ENCODE results near the gene METTL22. TPM values are rescaled to one million over a fixed set of nuclear protein-coding genes. Genes with fewer than 3 reads are reported as not detected.

METTL22 gene
- total RNA-seq, 2 donors from 2014 or later, result 27.4 to 30.7 TPM

DNA sequence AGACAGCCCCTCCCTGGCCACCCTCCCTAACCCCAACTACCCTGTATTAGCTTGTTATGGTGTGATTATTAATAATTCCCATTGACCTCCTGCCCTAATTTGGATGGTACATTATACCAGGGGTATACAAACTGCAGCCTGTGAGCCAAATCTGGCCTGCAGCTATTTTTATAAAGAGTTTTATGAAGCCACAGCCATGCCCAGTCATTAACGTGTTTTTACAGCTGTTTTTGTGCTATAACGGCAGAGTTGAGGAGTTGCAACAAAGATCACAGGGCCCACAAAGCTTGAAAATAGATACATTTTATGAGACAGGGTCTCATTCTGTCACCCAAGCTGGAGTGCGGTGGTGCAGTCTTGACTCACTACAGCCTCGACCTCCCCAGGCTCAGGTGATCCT, 6.0 kb downstream of the METTL22 start:
- intact Hi-C loops (cut with DNase I), result no loop called here
- peak; percentile 26 for DNase-seq (ENCODE audit: low spot score)

GRCh38 chr16:8628981-8629725, 7.7 kb downstream of the METTL22 start:
- DNase-seq (ENCODE audit: low spot score), result peak; percentile 68
- intact Hi-C loops (cut with DNase I), result no loop called here

DNA sequence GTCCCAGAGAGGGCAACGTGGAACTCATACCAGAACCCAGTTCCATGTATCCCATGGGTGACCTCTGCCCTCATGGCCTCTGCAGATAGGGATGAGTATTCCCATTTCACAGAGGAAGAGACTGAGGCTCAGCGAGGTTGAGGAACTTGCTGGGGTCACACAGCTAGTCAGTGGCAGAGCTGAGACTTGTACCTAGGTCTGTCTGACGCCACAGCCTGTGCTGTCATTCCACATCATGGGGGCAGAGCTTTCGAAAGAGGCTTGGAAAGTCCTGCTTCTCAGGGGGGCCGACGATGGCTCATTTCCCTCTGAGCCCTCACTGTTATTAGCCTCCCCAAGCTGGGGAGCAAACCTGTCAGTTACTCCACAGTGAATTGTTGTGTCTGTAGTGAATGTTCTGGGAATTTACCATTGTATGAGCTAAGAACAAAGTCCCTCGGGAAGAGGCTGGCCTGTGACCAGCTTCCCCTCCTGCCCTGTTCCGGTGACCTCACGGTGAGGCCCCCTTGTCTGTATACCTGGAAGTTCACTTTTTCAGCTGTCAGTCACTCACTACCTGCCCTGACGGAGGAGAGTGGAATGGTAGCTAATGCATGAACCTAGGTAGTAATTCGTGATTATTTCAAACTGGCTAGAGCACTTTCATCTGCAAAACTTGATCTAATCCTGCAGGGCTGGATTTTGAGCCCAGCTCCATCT, 8.9 kb downstream of the METTL22 start:
- DNase-seq (ENCODE audit: low spot score), result peak; percentile 28
- intact Hi-C loops (cut with DNase I), result loop anchor here in 1 of 2 donors (10.0 kb wide), 1 partner anchor 56 kb away; no protein-coding TSS in a partner anchor

- no peak for DNase-seq (ENCODE audit: low spot score)
- intact Hi-C loops (cut with DNase I), result loop anchor here in 1 of 2 donors (10.0 kb wide), 1 partner anchor 57 kb away; no protein-coding TSS in a partner anchor
Observed at GRCh38 chr16:8631373-8631772, 9.9 kb downstream of the METTL22 start.

- DNase-seq (ENCODE audit: low spot score), result peak; percentile 75
- intact Hi-C loops (cut with DNase I), result loop anchor here in 1 of 2 donors (10.0 kb wide), 1 partner anchor 57 kb away; no protein-coding TSS in a partner anchor
Observed at GRCh38 chr16:8631818-8632465, 10.4 kb downstream of the METTL22 start.

DNA sequence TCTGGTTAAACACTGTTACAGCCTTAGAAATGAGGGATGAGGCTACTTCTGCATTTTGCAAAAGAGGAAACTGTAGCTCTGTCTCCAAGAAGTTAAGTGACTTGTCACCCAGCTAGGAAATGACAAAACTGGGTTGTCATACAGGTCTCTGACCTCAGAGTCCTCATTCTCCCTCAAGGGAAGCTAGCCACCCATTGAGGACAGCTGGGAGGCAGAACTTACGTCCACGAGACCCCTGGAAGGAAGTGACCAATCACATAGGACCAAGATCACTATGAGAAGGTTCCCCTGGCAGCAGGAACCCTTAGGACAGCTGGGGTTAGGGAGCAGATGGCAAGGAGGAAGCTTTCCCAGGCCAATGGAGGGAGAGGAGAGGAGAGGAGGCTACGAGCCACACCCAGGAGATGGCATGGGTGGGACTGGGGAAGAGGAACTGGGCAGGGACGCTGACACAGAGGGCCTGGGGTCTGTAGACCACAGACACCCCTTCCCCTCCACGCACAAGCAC, 11.2 kb downstream of the METTL22 start:
- peak; percentile 86 for DNase-seq (ENCODE audit: low spot score)
- intact Hi-C loops (cut with DNase I), result loop anchor here in 1 of 2 donors (10.0 kb wide), 1 partner anchor 58 kb away; no protein-coding TSS in a partner anchor

GRCh38 chr16:8634991-8635736, 13.7 kb downstream of the METTL22 start:
- DNase-seq (ENCODE audit: low spot score), result peak; percentile 57
- intact Hi-C loops (cut with DNase I), result loop anchor here in 1 of 2 donors (10.0 kb wide), 1 partner anchor 60 kb away; no protein-coding TSS in a partner anchor

- peak; percentile 46 for DNase-seq (ENCODE audit: low spot score)
- intact Hi-C loops (cut with DNase I), result loop anchor here in 1 of 2 donors (10.0 kb wide), 1 partner anchor 65 kb away; no protein-coding TSS in a partner anchor
Observed at GRCh38 chr16:8639694-8640093, 18.2 kb downstream of the METTL22 start.

- peak; percentile 52 for DNase-seq (ENCODE audit: low spot score)
- intact Hi-C loops (cut with DNase I), result no loop called here
Observed at GRCh38 chr16:8641671-8642070, 20.2 kb downstream of the METTL22 start.

DNA sequence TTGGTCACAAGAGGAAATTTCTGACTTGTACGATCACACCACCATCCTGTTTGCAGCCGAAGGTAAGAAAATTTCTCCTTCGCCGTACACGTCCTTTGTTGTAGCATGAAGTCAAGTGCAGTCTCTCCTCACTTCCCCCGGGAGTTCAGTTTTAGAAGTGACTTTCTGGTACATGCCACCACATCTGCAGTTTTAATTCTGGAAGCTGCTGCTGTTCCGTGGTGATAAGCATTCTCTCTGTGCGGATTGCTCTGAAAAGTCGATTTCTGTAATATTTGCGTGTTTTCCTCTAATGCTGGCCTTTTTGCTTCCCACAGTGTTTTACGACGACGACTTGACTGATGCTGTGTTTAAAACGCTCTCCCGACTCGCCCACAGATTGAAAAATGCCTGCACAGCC, 20.6 kb downstream of the METTL22 start:
- DNase-seq (ENCODE audit: low spot score), result peak; percentile 5
- intact Hi-C loops (cut with DNase I), result no loop called here

- intact Hi-C loops (cut with DNase I), result no loop called here
- DNase-seq (ENCODE audit: low spot score), result peak; percentile 81
Observed at GRCh38 chr16:8644211-8645140, 23.0 kb downstream of the METTL22 start.

DNA sequence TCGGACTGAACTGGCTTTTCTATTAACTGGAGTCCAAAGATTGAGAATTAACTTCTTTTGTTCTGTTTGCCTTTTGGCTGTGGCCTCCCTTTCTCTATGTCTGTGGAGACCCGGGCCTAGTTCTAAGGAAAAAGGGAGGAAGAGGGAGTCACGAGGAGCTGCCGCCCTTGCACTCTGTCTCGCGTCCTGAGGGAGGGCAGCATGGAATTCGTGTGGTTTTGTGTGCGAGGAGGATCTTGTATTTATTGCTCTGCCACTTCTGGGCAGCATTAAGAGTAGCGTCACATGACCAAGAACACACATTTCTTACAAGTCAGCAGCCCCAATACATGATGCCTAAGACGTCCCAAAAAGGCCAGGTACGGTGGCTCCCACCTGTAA, 23.6 kb downstream of the METTL22 start:
- intact Hi-C loops (cut with DNase I), result no loop called here
- no peak for DNase-seq (ENCODE audit: low spot score)

DNA sequence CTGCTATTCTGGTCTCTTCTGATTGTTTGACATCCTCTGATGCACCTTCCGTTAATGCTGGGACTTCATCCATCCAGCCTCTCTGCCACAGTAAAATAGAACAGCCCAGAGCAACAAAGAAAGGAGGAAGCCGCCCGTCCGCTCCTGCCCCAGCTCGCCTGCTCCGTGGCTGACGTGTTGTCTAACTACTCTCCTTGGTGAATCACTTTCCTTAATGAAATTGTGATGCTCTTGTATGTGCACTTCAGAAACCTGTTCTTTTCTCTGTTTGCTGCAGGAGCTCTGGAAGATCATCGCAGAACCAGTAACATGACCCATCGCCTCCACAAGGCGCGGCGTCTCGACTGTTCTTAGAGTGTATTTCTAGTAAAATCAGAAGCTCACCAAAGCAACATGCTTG, 24.3 kb downstream of the METTL22 start:
- intact Hi-C loops (cut with DNase I), result no loop called here
- peak; percentile 68 for DNase-seq (ENCODE audit: low spot score)

GRCh38 chr16:8646326-8647053, 25.0 kb downstream of the METTL22 start:
- intact Hi-C loops (cut with DNase I), result no loop called here

DNA sequence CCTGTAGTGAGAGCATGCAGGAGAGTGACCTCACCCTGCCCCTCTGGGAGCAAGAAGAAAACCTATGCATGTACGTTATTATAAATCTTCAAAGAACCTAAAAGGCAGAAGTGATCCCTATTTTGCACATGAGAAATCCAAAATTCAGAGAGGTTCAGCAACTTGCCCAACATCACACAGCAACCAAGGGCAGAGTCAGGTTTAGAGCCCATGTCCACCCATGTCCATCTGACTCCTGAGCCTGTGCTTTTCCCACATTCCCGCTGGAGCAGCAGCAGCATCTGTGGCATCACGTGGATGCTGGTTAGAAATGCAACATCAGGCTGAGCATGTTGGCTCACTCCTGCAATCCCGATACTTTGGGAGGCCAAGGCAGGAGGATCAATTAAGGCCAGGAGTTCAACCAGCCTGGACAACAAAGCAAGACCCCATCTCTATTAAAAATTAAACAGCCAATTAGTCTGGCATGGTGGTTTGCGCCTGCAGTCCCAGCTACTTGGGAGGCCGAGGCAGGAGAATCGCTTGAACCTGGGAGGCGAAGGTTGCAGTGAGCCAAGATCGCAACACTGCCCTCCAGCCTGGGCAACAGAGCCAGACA, 26.3 kb downstream of the METTL22 start:
- intact Hi-C loops (cut with DNase I), result no loop called here
- peak; percentile 1 for DNase-seq (ENCODE audit: low spot score)

More at GRCh38 chr16:8646326-8647053, 25.0 kb downstream of the METTL22 start:
- no peak for DNase-seq (ENCODE audit: low spot score)

DNA sequence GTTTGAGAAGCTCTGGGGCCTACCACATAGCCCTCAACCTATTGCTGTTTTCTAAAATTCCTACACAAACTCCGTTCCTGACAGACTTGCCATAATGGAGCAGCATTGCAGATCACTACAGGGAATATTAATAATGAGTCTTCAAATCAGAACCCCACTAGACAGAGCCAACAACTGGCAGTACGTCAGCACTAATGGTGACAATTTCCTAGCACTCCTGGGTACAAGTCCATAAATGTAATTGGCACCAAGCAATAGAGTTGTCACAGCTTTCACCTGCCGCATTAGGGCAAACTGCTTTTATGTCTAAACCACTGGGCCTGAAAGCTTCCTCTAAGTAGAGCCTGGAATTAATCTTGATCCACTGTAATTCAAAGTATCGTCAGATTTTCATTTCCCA, 27.4 kb downstream of the METTL22 start:
- intact Hi-C loops (cut with DNase I), result no loop called here

More for the DNA sequence above, 27.4 kb downstream of the METTL22 start:
- no peak for DNase-seq (ENCODE audit: low spot score)
